MCF 10A (cell line): ENCODE results near the gene PODXL2. TPM values are rescaled to one million over a fixed set of nuclear protein-coding genes. Genes with fewer than 3 reads are reported as not detected.

Experiments
- BruUV-seq: library from RNA; stranded (reverse); fragments of 400-500 nt; replicated peaks from 2 replicates; lab custom pipeline; 2021; lab: Mats Ljungman, UMichigan
- CTCF ChIA-PET: fragments of 300-600 bp; sonication (Branson Sonifier 250); formaldehyde crosslinking; extraction: SDS; loops from one replicate; lab custom pipeline; 2021; ENCODE audit warnings: antibody characterized with exemption, inconsistent platforms; lab: Yijun Ruan, JAX
- POLR2A ChIA-PET: fragments of 300-600, 350-650 bp; sonication (Branson Sonifier 250); formaldehyde crosslinking; extraction: SDS; loops from one replicate; lab custom pipeline; 2020; ENCODE audit warnings: antibody characterized with exemption, inconsistent platforms; lab: Yijun Ruan, JAX
- DNase-seq: peaks from one replicate; pipeline ENCODE4 v3.0.0-alpha.2; 2018; ENCODE audit not compliant: unreplicated experiment
- H3K27ac Mint-ChIP-seq: one replicate; pipeline ENCODE4 v1.8.0; 2022; ENCODE audit warnings: mild to moderate bottlenecking, low read depth, mixed read lengths; ENCODE audit not compliant: unreplicated experiment
- H3K27me3 Mint-ChIP-seq: one replicate; pipeline ENCODE4 v1.8.0; 2022; ENCODE audit warnings: mixed read lengths; ENCODE audit not compliant: insufficient read depth, unreplicated experiment
- H3K36me3 Mint-ChIP-seq: one replicate; pipeline ENCODE4 v1.8.0; 2022; ENCODE audit warnings: mild to moderate bottlenecking, moderate library complexity, mixed read lengths; ENCODE audit not compliant: insufficient read depth, unreplicated experiment
- H3K4me1 Mint-ChIP-seq: one replicate; pipeline ENCODE4 v1.8.0; 2022; ENCODE audit warnings: mixed read lengths; ENCODE audit not compliant: insufficient read depth, unreplicated experiment
- H3K4me3 Mint-ChIP-seq: one replicate; pipeline ENCODE4 v1.8.0; 2022; ENCODE audit warnings: mild to moderate bottlenecking, moderate library complexity, mixed read lengths; ENCODE audit not compliant: unreplicated experiment
- H3K9me3 Mint-ChIP-seq: one replicate; pipeline ENCODE4 v1.8.0; 2022; ENCODE audit warnings: mixed read lengths; ENCODE audit not compliant: unreplicated experiment
- CTCF ChIP-seq: fragments of 200-600 bp; IDR thresholded peaks from one replicate; pipeline ENCODE4 v1.8.0; 2022; ENCODE audit warnings: antibody characterized with exemption, mild to moderate bottlenecking; ENCODE audit not compliant: unreplicated experiment
- intact Hi-C: fragments of 100-400 bp; cut with micrococcal nuclease; formaldehyde crosslinking; loops from 2 replicates; pipeline ENCODE4 v1.14.1; 2022
- total RNA-seq: library from RNA; stranded (reverse); gene quantifications from 2 replicates; pipeline ENCODE4 v1.2.3, GENCODE V29; 2022

The PODXL2 gene
- total RNA-seq, 1 experiment from 2014 or later, result 10.1 TPM

GRCh38 chr3:127665586-127665985, 36.6 kb downstream of the PODXL2 start:
- intact Hi-C loops, result no loop called here
- TF ChIP-seq CTCF, result no peak
- no peak overlapping the region for H3K4me3 Mint-ChIP-seq
- peaks cover 16% of the 10 kb centered on the region for H3K36me3 Mint-ChIP-seq
- H3K27me3 Mint-ChIP-seq, result no peaks in the 10 kb centered on the region
- H3K4me1 Mint-ChIP-seq, result no peaks in the 10 kb centered on the region
- no peaks in the 10 kb centered on the region for H3K9me3 Mint-ChIP-seq
- no TSS peak for BruUV-seq
- no peak overlapping the region for H3K27ac Mint-ChIP-seq
- CTCF ChIA-PET, result no interaction called here
- POLR2A ChIA-PET, result no interaction called here
- DNase-seq, result no peak

GRCh38 chr3:127666676-127667075, 37.7 kb downstream of the PODXL2 start:
- no peak for DNase-seq
- H3K36me3 Mint-ChIP-seq, result peaks cover 16% of the 10 kb centered on the region
- intact Hi-C loops, result no loop called here
- H3K27me3 Mint-ChIP-seq, result no peaks in the 10 kb centered on the region
- H3K4me1 Mint-ChIP-seq, result no peaks in the 10 kb centered on the region
- CTCF ChIA-PET, result no interaction called here
- BruUV-seq, result no TSS peak
- H3K27ac Mint-ChIP-seq, result no peak overlapping the region
- H3K9me3 Mint-ChIP-seq, result no peaks in the 10 kb centered on the region
- no peak overlapping the region for H3K4me3 Mint-ChIP-seq
- TF ChIP-seq CTCF, result no peak
- POLR2A ChIA-PET, result no interaction called here

GRCh38 chr3:127667119-127667681, 38.2 kb downstream of the PODXL2 start:
- Mint-ChIP-seq H3K4me3 (no peak overlapping the region), H3K4me1 (no peaks in the 10 kb centered on the region), H3K36me3 (peaks cover 11% of the 10 kb centered on the region), H3K27me3 (no peaks in the 10 kb centered on the region), H3K9me3 (no peaks in the 10 kb centered on the region), H3K27ac (no peak overlapping the region)
- intact Hi-C loops, result no loop called here
- ChIA-PET POLR2A (no interaction called here), CTCF (no interaction called here)
- BruUV-seq, result no TSS peak
- no peak for TF ChIP-seq CTCF
- DNase-seq, result no peak

- DNase-seq, result no peak
- CTCF ChIA-PET, result interaction anchor here (0.6 to 1.3 kb wide), 2 partner anchors 27 to 922 kb away, joined by 3 to 6 read pairs; no protein-coding TSS in a partner anchor
- H3K4me1 Mint-ChIP-seq, result peaks cover 6% of the 10 kb centered on the region
- no TSS peak for BruUV-seq
- H3K27ac Mint-ChIP-seq, result no peak overlapping the region
- H3K4me3 Mint-ChIP-seq, result no peak overlapping the region
- intact Hi-C loops, result no loop called here
- no peaks in the 10 kb centered on the region for H3K9me3 Mint-ChIP-seq
- TF ChIP-seq CTCF, result no peak
- POLR2A ChIA-PET, result no interaction called here
- H3K36me3 Mint-ChIP-seq, result peaks cover 8% of the 10 kb centered on the region
- H3K27me3 Mint-ChIP-seq, result no peaks in the 10 kb centered on the region
These were observed 39.9 kb downstream of the PODXL2 start for GRCh38 chr3:127668906-127669305.
